ENCODE measurements around the gene CORO2B. TPM values are rescaled to one million over a fixed set of nuclear protein-coding genes. Genes with fewer than 3 reads are reported as not detected.
"Not testable (repeated sequence)": the region's sequence is repeated elsewhere in the genome, so short reads cannot be mapped to it uniquely, and the experiment has no call there.

CORO2B gene
- total RNA-seq, 1 donor: 0.10 TPM

DNA sequence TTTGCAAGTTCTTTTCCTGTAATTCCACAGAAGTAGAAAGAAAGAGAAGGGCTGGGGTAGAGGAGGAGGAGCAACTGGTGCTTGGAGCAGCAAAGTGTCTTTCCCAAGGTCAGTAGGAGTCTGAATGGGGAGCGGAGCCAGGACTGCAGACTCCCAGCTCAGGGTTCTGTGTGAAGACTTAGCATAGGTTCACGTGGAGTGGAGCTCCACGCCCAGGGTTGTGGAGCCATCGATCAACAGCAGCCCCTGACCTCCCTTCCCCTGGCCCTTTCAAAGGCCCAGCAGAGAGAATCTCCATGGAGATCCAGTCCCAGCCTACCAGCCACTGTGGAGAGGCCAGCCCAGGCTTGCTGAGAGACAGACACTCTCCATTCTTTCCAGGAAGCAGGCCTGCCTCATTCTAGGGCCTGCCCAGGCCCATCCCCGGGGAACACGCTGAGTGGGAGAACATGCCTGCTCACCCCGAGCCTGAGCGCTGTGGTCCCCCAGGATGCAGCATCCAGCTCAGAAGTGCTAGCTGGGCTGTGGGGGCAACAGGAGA is 62.1 kb downstream of the CORO2B start:
- H3K27me3 ChIP-seq (ENCODE audit: insufficient read depth, low read length): no peaks in the 10 kb centered on the region
- no peaks in the 10 kb centered on the region for H3K9me3 ChIP-seq (ENCODE audit: low read depth, low read length)
- H3K4me3 ChIP-seq (ENCODE audit: low read length): no peak overlapping the region
- no peaks in the 10 kb centered on the region for H3K4me1 ChIP-seq (ENCODE audit: insufficient read depth, low read length)

DNA sequence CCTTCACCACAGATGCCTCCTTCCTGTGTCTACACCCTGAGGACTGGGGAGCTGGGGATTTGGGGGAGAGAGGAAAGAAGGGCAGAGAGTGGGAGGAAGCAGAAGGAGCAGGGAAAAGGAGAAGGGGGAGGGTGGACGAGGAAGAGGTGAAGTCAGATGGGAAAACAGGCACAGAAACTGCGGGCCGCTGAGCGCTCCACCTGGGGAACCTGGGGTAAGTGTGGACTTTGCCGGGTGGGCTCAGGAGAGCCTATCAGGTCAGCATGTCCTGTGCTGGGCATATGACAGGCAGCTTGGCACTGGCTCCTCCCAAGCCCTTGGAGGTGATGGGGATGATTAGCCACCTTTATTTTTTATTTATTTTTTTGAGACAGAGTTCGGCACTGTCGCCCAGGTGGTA is 62.6 kb downstream of the CORO2B start:
- no peaks in the 10 kb centered on the region for H3K9me3 ChIP-seq (ENCODE audit: low read depth, low read length)
- H3K4me3 ChIP-seq (ENCODE audit: low read length): no peak overlapping the region
- H3K4me1 ChIP-seq (ENCODE audit: insufficient read depth, low read length): no peaks in the 10 kb centered on the region
- no peaks in the 10 kb centered on the region for H3K27me3 ChIP-seq (ENCODE audit: insufficient read depth, low read length)

DNA sequence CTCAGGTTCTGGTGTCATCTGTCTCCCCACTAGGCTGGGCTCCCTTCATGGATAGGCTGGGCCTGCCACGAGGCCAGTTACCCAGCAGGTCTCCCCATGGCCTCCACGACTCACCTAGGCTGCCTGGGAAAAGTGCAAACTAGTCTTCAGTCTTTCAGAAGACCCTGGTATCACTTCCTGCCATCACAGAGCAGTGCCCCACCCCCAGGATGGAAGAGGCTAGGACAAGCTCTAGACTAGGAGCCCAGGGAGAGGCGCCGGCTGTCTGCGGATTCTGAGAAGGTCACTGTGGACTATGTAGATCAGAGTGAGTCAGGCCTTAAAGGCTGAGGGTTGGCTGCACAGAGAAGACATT is 63.7 kb downstream of the CORO2B start:
- H3K4me3 ChIP-seq (ENCODE audit: low read length): no peak overlapping the region
- no peaks in the 10 kb centered on the region for H3K9me3 ChIP-seq (ENCODE audit: low read depth, low read length)
- no peaks in the 10 kb centered on the region for H3K27me3 ChIP-seq (ENCODE audit: insufficient read depth, low read length)

DNA sequence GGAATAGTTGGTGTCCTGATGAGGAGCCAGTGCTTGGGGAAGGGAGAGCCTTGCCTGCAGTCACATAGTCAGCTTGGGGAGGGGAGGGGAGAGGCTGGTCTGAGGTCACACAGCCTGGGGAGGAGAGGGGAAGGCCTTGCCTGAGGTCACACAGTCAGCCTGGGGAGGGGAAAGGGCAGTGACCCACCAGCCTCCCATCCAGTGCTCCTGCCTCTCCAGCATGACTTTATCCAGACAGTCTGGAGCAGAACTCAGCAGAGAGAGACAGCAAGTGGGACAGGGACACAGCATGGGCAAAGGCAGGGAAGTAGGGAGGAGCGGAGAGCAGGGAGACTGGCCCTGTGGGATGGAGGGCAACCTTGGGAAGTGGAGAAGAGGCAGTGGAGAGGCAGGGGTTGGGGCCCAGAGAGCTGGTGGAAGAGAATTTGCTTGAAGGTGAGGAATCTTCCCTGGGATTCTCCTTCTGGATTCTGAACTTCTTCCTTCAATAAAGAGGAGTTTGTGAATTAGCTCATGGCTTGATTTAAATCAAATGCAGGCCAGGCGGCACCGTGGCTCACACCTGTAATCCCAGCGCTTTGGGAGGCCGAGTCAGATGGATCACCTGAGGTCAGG is 64.5 kb downstream of the CORO2B start:
- Histone ChIP-seq H3K4me3 (ENCODE audit: low read length) (no peak overlapping the region), H3K4me1 (ENCODE audit: insufficient read depth, low read length) (no peaks in the 10 kb centered on the region), H3K9me3 (ENCODE audit: low read depth, low read length) (no peaks in the 10 kb centered on the region), H3K27me3 (ENCODE audit: insufficient read depth, low read length) (no peaks in the 10 kb centered on the region)

More for the DNA sequence above, 63.7 kb downstream of the CORO2B start:
- H3K4me1 ChIP-seq (ENCODE audit: insufficient read depth, low read length): no peaks in the 10 kb centered on the region

DNA sequence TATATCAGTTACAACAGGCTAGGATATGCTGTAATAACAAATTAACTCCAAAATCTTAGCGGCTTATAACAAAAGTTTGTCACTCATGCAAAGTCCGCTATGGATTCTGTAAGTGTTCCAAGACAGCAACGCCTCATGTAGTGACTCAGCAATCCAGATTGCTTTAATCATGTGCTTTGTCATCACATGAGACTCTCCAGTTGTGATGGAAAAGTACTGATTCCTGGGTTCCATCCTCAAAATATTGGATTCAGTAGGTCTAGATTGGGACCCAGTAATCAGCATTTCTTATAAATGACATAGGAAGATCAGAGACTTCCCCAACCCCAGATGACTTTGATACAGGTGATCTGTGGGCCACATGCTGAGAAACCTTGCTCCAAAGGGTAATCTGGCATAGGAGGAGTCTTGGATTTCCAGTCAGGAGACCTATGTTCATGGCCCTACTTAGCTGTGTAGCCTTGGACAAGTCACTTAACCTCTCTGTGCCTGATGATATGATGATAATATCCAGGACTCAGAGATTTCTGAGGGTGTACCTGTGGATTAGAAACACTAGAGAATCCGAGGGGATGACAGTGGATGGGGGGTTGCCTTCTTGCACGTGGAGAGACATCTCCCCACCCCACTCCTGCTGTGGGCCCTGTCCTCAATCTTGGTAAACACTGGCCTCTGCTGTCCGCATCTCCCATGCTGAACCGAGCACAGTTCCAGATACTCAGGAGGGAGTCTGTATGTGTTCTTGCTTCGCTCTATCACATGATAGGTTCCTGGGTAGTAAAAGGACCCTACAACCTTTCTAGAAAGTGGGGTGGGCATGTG is 65.5 kb downstream of the CORO2B start:
- H3K27me3 ChIP-seq (ENCODE audit: insufficient read depth, low read length): no peaks in the 10 kb centered on the region
- H3K9me3 ChIP-seq (ENCODE audit: low read depth, low read length): no peaks in the 10 kb centered on the region
- no peak overlapping the region for H3K4me3 ChIP-seq (ENCODE audit: low read length)
- H3K4me1 ChIP-seq (ENCODE audit: insufficient read depth, low read length): no peaks in the 10 kb centered on the region

DNA sequence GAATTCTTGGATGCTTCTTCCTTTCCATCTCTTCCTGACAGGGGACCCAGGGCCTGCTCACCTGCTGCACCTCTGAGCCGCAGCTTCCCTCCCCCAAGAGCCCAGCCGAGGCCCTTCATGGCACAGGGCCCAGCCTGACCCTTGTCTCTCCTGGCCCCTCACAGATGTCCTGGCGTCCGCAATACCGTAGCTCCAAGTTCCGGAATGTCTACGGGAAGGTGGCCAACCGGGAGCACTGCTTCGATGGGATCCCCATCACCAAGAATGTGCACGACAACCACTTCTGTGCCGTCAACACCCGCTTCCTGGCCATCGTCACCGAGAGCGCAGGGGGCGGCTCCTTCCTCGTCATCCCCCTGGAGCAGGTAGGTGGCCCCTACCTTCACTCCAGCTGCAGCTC is 66.2 kb downstream of the CORO2B start:
- no peaks in the 10 kb centered on the region for H3K9me3 ChIP-seq (ENCODE audit: low read depth, low read length)
- no peak overlapping the region for H3K4me3 ChIP-seq (ENCODE audit: low read length)
- no peaks in the 10 kb centered on the region for H3K4me1 ChIP-seq (ENCODE audit: insufficient read depth, low read length)
- H3K27me3 ChIP-seq (ENCODE audit: insufficient read depth, low read length): no peaks in the 10 kb centered on the region

DNA sequence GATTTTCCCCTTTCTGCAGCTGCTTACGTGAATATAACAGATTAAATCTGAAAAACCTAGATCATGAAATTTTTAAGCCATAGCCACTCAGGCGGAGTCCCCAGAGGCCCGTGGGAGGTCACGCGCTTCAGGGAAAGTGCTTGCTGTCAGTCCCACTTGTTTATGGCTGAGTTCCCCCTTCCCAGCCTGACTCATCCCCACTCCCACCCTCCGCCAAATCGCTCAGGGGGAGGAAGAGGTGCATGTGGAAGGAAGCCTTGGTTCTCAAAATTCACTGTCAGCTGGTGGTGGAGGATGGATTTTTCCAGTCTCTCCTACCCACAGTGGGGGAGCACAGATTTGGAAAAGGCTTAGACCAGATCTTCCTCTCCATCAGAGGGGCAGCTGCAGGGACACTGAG is 67.4 kb downstream of the CORO2B start:
- H3K27me3 ChIP-seq (ENCODE audit: insufficient read depth, low read length): no peaks in the 10 kb centered on the region
- H3K4me3 ChIP-seq (ENCODE audit: low read length): no peak overlapping the region
- H3K9me3 ChIP-seq (ENCODE audit: low read depth, low read length): no peaks in the 10 kb centered on the region
- no peaks in the 10 kb centered on the region for H3K4me1 ChIP-seq (ENCODE audit: insufficient read depth, low read length)

DNA sequence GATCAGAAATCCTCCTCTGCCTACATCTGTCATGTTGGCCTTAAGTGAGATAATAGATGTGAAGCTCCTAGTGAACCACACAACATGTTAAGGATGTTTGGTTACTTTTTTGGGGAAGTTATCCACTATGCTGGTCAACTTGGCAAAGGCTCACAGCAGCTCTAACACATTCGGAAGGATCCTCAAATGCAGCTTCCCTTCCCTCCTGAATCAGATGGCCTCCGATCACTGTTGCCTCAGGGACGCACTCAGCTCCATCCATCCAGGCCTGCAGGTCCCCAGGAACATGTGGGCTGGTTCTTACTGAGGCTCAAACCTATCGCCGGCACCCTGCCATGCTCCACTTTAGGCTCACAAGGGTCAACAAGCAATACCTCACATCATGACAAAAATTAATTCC is 67.9 kb downstream of the CORO2B start:
- Histone ChIP-seq H3K4me1 (ENCODE audit: insufficient read depth, low read length) (no peaks in the 10 kb centered on the region), H3K9me3 (ENCODE audit: low read depth, low read length) (no peaks in the 10 kb centered on the region), H3K27me3 (ENCODE audit: insufficient read depth, low read length) (no peaks in the 10 kb centered on the region), H3K4me3 (ENCODE audit: low read length) (no peak overlapping the region)

DNA sequence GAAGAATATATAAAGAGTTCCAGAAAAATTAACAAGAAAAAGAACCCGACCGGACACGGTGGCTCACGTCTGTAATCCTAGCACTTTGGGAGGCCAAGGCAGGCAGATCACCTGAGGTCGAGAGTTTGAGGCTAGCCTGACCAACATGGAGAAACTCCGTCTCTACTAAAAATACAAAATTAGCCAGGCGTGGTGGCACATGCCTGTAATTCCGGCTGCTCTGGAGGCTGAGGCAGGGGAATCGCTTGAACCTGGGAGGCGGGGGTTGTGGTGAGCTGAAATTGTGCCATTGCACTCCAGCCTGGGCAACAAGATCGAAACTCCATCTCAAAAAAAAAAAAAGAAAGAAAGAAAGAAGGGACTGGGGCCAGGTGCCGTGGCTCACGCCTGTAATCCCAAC is 68.6 kb downstream of the CORO2B start:
- H3K9me3 ChIP-seq (ENCODE audit: low read depth, low read length); H3K4me3 ChIP-seq (ENCODE audit: low read length); H3K27me3 ChIP-seq (ENCODE audit: insufficient read depth, low read length); H3K4me1 ChIP-seq (ENCODE audit: insufficient read depth, low read length): not testable (repeated sequence)

DNA sequence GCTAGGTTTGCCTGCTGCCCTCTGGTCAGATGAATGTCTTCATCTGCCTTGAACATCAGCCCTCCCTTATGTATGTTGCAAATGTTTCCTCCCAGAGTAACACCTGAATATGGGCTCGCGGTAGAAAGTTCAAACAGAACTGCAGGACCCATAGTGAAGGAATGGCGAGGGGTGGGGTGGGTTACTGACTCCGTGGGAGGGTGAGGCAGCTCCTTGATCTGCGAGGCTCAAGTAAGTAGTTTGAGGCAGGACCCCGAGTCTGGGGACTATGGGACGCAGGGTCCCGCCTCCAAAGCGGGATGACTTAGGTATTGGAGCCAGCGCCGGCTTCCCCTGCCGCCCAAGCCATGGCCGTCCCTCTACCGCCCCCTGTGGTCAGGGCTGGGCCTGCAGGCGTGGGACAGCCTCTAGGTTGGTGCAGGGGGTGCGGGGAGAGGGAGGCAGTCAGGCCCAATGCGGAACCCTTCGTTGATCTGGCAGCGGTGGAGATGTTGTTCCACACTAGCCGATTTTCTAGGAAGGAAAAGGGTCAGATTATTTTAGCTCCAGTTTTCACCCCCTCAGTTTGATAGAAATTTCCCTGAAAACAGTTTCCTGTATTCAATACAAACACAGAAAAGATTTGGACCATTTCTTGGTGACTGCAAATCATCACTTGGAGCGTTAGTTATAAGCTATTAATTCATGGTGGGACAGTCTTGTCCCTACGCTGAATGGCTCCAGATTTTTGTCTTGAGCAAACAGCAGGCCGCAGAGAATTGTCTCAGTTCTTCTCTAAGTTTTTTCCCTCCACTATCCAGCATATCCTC is 72.3 kb downstream of the CORO2B start:
- no peaks in the 10 kb centered on the region for H3K9me3 ChIP-seq (ENCODE audit: low read depth, low read length)
- no peaks in the 10 kb centered on the region for H3K27me3 ChIP-seq (ENCODE audit: insufficient read depth, low read length)
- no peak overlapping the region for H3K4me3 ChIP-seq (ENCODE audit: low read length)
- H3K4me1 ChIP-seq (ENCODE audit: insufficient read depth, low read length): no peaks in the 10 kb centered on the region

DNA sequence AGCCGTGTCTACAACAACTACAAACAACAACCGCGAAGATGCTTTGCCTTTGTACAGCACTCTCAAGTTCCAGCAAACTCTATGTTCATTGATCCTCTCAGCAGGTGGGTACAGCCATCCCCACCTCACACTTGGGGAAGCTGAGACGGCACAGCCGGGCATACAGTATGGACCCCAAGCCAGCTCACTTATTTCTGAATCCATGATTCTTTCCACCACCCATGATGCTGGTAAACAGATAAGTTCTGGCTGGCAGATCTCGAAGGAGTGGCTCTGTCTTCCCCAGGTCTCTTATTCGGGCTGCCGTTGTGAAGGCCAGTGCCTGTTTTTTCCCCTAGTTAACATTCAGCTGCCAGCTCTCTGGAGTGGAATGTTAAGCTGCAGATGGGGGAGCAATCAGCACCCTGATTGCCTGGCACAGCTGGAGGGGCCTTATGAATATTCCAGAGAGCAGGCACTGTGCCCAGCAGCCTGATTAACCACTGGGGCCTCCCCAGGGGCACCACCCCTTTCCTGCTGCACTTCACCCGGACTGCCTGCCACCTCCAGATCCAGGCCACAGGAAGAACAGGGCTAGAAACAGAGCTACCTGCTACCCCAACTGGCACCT is 73.2 kb downstream of the CORO2B start:
- Histone ChIP-seq H3K4me3 (ENCODE audit: low read length) (no peak overlapping the region), H3K27me3 (ENCODE audit: insufficient read depth, low read length) (no peaks in the 10 kb centered on the region), H3K9me3 (ENCODE audit: low read depth, low read length) (no peaks in the 10 kb centered on the region), H3K4me1 (ENCODE audit: insufficient read depth, low read length) (no peaks in the 10 kb centered on the region)

DNA sequence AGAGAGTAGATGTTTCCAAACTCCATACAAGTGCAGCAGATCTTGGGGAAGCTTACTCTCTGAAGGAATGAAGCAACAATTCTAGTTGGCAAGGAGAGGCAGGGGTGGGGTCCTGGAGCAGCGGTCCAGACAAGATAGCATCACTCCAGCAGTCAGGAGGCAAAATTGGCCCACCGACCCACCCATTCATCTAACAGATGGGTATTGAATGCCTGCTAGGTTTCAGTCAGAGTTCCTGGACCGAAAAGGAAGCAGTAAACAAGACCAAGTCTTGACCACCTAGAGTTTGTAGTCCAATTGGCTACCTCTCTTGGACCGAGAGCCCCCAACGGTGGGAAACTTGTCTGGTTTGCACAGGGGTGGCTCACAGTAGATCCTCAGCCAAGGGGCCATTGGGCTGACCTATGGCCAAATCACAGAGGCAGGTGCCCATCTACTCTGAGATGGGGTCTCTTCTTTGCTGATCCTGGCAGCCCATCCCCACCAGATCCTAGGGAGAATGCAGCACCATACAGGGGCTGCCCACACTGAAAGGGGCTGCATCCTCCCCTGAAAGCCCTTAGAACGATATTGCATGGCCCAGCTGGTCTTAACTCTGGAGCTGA is 74.3 kb downstream of the CORO2B start:
- Histone ChIP-seq H3K4me1 (ENCODE audit: insufficient read depth, low read length) (no peaks in the 10 kb centered on the region), H3K27me3 (ENCODE audit: insufficient read depth, low read length) (no peaks in the 10 kb centered on the region), H3K4me3 (ENCODE audit: low read length) (no peak overlapping the region), H3K9me3 (ENCODE audit: low read depth, low read length) (no peaks in the 10 kb centered on the region)

DNA sequence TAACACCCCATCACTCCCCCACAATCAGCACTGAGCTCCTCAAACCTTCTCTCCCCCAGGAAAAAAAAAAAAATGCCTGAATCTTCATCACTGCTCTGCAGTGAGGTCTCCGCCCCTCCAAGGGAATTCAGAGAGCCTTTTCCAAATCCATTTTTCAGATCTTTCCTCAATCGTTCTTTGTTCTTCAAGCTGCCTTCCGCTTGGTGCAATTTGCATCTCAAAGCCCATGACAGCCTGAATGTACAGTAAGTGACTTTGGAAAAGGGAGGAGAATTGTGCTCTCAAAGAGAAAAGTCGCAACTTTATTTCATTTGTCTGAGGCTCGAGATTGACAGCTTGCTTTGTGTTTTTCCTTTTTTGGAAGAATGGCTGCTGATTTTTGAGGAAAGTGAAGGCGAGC is 75.0 kb downstream of the CORO2B start:
- no peaks in the 10 kb centered on the region for H3K4me1 ChIP-seq (ENCODE audit: insufficient read depth, low read length)

DNA sequence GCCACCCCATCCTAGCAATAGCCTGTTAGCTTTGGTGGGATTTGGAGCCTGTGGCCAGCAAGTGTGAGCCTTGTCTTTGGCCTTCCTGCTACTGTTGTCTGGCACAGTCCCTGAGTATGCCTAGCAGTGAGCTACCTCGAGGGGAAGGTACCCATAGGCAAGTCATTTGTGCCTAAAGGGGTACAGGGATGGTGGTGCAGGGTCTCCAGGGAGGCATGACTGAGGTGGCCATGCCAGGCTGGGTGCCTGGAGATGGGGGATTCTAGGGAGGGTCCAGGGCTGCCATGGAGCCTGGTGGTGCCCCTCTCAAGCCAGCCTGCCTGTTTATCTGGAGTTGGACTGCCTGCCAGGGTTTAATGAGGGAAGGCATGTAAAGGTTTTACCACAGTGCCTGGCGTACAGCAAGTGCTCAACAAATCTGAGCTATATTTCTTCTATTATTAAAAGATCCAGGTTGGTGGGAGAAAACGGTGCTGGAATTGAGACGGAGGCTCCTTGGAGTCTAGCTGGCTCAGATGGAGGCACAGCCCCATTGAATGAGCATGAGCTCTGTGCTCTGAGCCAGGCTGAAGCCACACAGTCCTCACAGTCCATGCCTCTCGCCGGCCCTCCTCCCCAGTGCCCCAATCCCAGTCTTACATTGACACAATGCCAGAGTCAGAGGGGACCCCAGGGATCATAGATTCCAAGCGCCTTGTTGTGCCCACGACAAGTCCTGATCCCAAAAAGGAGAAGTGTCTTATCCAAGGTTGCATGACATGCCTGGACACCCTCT is 76.2 kb downstream of the CORO2B start:
- Histone ChIP-seq H3K27me3 (ENCODE audit: insufficient read depth, low read length) (no peaks in the 10 kb centered on the region), H3K4me1 (ENCODE audit: insufficient read depth, low read length) (no peaks in the 10 kb centered on the region), H3K9me3 (ENCODE audit: low read depth, low read length) (no peaks in the 10 kb centered on the region), H3K4me3 (ENCODE audit: low read length) (no peak overlapping the region)

More for the DNA sequence above, 75.0 kb downstream of the CORO2B start:
- no peak overlapping the region for H3K4me3 ChIP-seq (ENCODE audit: low read length)
- no peaks in the 10 kb centered on the region for H3K9me3 ChIP-seq (ENCODE audit: low read depth, low read length)
- H3K27me3 ChIP-seq (ENCODE audit: insufficient read depth, low read length): no peaks in the 10 kb centered on the region

Data from mononuclear cell (primary cell).